GM19452 (cell line): Measurements from ENCODE around the gene TNFSF10.
"Not testable (repeated sequence)": the region's sequence is repeated elsewhere in the genome, so short reads cannot be mapped to it uniquely, and the experiment has no call there.

Experiments used
- ATAC-seq: cut with Tn5 transposase; IDR thresholded peaks from one replicate; pipeline ENCODE4 v1.9.1; 2021; ENCODE audit not compliant: unreplicated experiment

The TNFSF10 gene

GRCh38 chr3:172522871-172523818 is at the start of gene TNFSF10:
TSS of gene TNFSF10 (minus strand) at chr3:172523430. CDS start at chr3:172523384, 46 bp downstream.
- peak; percentile 87 for ATAC-seq

DNA sequence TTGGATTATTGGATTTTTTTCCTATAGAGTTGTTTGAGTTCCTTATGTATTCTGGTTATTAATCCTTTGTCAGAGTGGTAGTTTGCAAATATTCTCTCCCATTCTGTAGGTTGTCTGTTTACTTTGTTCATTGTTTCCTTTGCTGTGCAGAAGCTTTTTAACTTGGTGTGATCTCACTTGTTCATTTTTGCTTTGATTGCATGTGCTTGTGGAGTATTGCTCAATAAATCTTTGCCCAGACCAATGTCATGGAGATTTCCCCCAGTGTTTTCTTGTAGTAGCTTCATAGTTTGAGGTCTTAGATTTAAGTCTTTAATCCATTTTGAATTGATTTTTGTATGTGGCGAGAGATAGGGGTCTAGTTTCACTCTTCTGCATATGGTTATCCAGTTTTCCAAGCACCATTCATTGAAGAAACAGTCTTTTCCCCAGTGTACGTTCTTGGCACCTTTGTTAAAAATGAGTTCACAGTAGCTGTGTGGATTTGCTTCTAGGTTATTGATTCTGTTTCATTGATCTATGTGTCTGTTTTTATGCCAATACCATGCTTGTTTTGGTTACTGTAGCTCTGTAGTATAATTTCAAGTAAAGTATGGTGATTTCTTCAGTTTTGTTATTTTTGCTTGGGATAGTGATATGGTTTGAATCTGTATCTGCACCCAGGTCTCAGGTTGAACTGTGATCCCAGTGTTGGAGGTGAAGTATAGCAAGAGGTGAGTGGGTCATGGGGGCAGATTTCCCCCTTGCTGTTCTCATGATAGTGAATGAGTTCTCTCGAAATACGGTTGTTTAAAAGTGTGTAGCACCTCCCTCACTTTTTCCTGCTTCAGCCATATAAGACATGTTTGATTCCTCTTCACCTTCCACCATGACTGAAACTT is 46.1 kb upstream of the TNFSF10 start:
- no peak for ATAC-seq

GRCh38 chr3:172568701-172569100 is 45.5 kb upstream of the TNFSF10 start:
- ATAC-seq = no peak

GRCh38 chr3:172566785-172567184 is 43.6 kb upstream of the TNFSF10 start:
- not testable (repeated sequence) for ATAC-seq

GRCh38 chr3:172564499-172564898 is 41.3 kb upstream of the TNFSF10 start:
- no peak for ATAC-seq

DNA sequence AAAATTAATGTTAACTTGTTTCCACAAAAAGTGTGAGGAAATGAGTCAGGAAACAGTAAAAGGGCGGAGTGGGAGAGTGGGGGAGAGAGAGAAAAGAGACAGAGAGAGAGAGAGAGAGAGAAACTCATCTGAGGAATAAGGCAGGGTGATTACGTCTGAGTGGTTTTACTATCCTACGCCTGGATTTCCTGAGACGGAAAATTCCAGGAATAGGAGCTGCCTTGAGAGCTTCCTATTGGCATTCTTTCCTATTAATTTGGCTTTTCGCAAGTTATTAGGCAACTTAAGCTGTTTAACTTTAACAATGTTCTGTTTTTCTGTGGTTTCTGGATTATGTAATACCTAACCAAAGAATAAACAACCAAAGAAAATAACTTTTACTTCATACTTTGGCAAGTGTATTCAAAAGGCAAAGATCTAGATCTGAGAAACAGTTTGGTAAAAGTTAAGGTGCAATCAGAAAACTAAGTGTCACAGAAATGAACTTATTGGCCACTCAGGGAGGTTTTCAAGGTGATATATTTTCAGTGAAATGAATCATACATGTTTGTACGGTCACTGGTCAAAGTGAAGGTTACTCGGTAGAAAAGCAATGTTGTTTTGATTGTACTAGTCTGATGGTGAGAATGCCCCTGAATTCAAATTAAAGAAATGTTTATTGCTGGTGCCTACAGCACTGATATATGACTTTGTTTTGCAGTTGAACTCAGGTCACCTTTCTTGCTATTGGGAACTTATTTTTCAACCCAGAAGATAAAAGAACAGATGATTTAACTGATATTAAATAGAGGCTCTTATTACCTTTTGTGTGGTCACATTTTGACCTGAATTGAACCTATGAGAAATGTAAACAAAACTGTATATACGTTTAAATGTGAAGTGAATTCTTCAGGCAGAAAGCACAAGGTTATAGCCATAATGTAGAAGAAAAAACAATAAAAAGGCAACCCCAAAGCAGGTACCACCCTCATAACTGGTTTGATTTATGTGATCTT is 39.9 kb upstream of the TNFSF10 start:
- peak; percentile 56 for ATAC-seq

GRCh38 chr3:172561897-172562640 is 38.8 kb upstream of the TNFSF10 start:
- ATAC-seq = no peak

DNA sequence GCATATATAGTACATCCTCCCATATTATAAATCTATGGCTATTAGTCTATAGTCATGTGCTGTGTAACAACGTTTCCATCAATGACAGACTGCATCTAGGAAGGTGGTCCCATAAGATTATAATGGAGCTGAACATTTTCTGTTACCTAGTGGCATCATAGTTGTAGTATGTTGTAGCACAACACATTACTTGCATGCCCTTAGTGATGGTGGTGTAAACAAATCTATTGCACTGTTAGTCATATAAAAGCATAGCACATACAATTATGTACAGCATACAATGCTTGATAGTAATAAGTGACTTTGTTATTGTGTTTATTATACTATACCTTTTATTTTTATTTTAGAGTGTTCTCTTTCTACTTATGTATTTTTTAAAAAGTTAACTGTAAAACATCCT is 37.4 kb upstream of the TNFSF10 start:
- no peak for ATAC-seq

DNA sequence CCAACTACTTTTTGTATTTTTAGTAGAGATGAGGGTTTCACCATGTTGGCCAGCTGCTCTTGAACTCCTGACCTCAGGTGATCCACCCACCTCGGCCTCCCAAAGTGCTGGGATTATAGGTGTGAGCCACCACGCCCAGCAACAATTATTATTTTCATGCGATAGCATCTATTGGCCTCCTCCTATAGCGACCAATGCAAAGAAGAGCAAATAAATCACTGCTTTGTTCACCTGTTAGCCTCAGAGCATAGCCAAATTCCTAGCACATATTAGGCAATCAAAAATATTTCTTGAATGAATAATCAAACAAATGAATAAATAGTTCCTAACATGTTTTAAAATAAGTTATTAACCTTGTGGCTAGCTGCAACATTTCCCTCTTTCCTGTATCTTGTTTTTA is 36.8 kb upstream of the TNFSF10 start:
- no peak for ATAC-seq

GRCh38 chr3:172559020-172559419 is 35.8 kb upstream of the TNFSF10 start:
- ATAC-seq = no peak

DNA sequence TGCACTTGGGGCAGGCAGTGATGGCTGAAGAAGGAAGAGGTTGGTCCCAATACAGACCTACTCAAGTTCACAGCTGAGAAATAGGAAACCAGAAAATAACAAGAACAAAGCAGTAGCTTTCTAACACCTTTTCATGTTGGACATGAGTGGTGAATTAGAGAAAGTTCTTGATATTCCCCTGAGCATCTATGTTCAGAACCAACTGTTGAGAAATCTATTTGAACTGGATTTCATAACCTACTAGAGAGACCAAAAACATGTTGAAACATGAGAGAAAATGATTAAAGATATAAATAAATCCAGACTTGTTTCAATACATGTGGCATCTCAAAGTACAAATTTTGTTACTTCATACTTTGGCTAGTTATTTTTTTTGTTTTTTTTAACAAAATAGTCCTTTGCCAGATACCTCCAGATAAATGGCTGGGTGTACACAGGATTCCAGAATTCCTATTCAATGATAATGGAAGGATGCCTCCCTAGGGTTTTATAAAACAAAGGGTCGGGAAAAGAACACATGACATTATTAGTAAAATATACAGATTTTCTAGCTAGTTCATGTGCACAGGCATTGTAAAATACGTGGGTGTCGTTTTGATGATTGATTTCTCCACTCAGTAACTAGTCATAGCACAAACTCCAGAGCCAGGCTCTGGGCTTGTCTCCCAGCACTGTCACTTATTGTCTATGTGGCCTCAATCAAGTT is 34.4 kb upstream of the TNFSF10 start:
- no peak for ATAC-seq

DNA sequence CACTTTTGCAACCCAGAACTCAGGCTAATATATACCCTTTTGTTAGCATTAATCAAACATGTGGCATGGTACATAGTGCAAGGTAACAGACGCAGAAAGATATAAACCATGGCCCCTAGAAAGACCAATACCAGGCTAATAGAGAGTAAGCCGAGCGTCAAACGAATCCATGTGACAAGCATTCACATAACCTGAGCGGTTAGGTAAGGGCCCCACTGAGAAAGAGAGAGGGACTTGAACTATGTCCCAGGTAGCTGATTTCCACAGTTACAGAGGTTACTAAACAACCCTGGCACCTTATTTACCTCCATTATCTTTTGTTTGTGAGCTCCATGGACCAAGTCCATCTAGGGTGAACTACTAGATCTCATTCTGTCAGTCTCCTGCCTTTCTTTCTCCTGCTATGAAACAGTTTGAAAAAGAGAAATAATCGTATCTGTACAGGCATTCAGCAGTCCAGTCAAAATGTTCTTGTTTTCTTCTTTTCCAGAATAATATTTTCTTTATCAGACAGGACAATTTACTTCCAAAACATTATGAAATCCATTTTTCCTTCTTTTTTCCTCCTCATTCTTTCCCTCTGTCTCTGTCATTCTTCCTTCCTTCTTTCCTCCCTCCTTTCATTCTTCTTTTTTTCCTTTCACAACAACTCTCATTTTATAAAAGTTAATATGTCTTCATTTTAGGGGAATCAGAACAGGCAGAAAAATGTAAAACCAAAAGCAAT is 30.5 kb upstream of the TNFSF10 start:
- no peak for ATAC-seq

DNA sequence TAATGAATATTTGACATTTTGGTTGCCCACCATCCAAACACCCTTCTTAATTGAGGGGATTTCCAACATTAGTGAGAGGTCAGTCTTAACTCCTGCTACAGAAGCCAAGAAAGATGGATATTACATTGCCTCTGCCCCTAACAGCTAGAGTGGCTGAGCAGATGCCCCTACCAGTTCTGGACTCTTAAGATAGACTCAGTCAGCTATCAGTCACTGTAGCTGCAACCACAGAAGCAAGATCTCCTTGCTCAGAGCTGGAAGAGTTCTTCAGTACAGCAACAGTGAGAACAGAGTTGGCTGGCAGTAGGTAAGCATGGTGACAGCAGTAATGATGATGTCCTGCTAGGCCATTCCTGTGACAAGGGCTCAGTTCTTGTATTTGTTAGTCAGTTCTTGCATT is 29.4 kb upstream of the TNFSF10 start:
- ATAC-seq = no peak

DNA sequence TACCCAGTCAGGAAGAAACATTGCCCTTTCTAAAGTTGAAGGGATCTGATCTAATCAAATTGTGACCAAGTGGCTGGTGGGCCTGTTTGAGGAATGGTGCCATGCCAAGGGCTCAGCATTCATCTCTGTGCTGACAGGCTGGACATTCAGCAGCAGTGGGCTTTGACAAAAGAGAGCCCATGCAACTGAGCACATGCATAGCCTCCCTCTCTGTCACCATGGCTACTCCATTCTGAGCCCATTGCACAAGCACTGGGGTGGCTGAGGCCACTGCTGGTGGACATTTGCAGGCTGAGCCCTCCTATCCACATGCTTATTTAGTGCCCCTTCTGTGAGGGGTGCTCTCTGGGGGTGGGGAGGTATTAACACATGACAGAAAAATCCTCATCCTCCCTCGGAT is 28.6 kb upstream of the TNFSF10 start:
- ATAC-seq = no peak

DNA sequence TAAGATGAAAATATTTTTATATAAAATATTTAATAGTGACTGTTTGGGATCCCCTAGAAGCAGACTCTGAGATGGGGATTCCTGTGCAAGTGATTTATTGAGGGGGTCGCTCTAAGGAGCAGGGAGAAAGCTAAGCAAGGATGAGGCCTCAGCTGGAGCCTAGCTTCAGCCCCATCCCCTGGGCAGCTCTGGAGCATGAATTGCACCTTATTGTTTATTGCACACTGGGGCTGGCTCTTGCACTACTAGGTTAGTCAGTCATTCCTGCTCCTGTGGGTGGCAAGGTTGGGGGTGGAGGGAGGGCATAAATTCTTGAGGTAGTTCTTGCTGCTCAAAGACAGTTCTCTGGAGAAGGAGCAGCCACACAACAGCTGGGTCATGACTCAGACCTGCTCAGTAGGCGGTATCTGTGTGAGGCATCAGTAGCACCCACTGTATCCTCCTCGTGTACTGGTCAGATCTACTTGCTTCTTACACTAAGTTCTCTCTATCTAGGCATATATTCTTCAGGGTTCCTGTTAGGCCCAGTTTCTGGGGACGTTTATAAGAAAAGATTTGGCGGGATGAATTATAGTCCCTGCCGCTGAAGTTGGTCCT is 27.2 kb upstream of the TNFSF10 start:
- peak; percentile 62 for ATAC-seq

- ATAC-seq = no peak
These were observed 25.9 kb upstream of the TNFSF10 start for GRCh38 chr3:172549144-172549543.

- ATAC-seq = peak; percentile 44
These were observed 23.5 kb upstream of the TNFSF10 start for GRCh38 chr3:172546628-172547214.

GRCh38 chr3:172546105-172546504 is 22.9 kb upstream of the TNFSF10 start:
- no peak for ATAC-seq
